Endodermal cell (in vitro differentiated cells): ENCODE data around the gene KRTAP10-8. TPM values are rescaled to one million over a fixed set of nuclear protein-coding genes. Genes with fewer than 3 reads are reported as not detected.
"Not testable (repeated sequence)": the region's sequence is repeated elsewhere in the genome, so short reads cannot be mapped to it uniquely, and the experiment has no call there.

Experiments used
- DNase-seq: peaks from one replicate; pipeline ENCODE4 v3.0.0-alpha.2; 2017
- H3K27ac ChIP-seq: 2 replicates; pipeline ENCODE4 v1.5.1; 2013; ENCODE audit warnings: mild to moderate bottlenecking, low read depth, low read length, moderate library complexity
- H3K27me3 ChIP-seq: 2 replicates; pipeline ENCODE4 v1.6.1; 2013; ENCODE audit warnings: mild to moderate bottlenecking, low read length, moderate library complexity; ENCODE audit not compliant: insufficient read depth, control insufficient read depth, poor library complexity, severe bottlenecking
- H3K36me3 ChIP-seq: 2 replicates; pipeline ENCODE4 v1.7.0; 2013; ENCODE audit warnings: mild to moderate bottlenecking, low read length, moderate library complexity; ENCODE audit not compliant: control insufficient read depth, insufficient read depth
- H3K4me1 ChIP-seq: one replicate; pipeline ENCODE4 v1.7.0; 2013; ENCODE audit warnings: low read length; ENCODE audit not compliant: control insufficient read depth, insufficient read depth
- H3K4me3 ChIP-seq: 2 replicates; pipeline ENCODE4 v1.5.1; 2013; ENCODE audit warnings: mild to moderate bottlenecking, low read length, moderate library complexity
- H3K9ac ChIP-seq: 2 replicates; pipeline ENCODE4 v1.6.1; 2013; ENCODE audit warnings: mild to moderate bottlenecking, low read length, moderate library complexity; ENCODE audit not compliant: poor library complexity, severe bottlenecking; ENCODE audit errors: extremely low read depth
- H3K9me3 ChIP-seq: 2 replicates; pipeline ENCODE4 v1.6.1; 2013; ENCODE audit warnings: mild to moderate bottlenecking, low read length, moderate library complexity; ENCODE audit not compliant: control insufficient read depth
- H3K27ac Mint-ChIP-seq: 2 replicates; pipeline ENCODE4 v1.8.0; 2020; ENCODE audit warnings: mixed read lengths
- H3K27me3 Mint-ChIP-seq: 2 replicates; pipeline ENCODE4 v1.8.0; 2021; ENCODE audit warnings: mild to moderate bottlenecking, mixed read lengths; ENCODE audit not compliant: insufficient read depth
- H3K36me3 Mint-ChIP-seq: 2 replicates; pipeline ENCODE4 v1.8.0; 2020; ENCODE audit warnings: low read depth, mixed read lengths
- H3K4me1 Mint-ChIP-seq: 2 replicates; pipeline ENCODE4 v1.8.0; 2020; ENCODE audit warnings: mixed read lengths
- H3K4me3 Mint-ChIP-seq: 2 replicates; pipeline ENCODE4 v1.8.0; 2020; ENCODE audit warnings: mild to moderate bottlenecking, moderate library complexity, mixed read lengths
- H3K9me3 Mint-ChIP-seq: 2 replicates; pipeline ENCODE4 v1.8.0; 2020; ENCODE audit warnings: mild to moderate bottlenecking, mixed read lengths
- CTCF ChIP-seq: fragments of 200-600 bp; sonication (generic); conservative IDR thresholded peaks from 2 replicates; pipeline ENCODE4 v1.5.0; 2021; ENCODE audit warnings: antibody characterized with exemption, mild to moderate bottlenecking
- WGBS, 2 experiments: methylation state at CpG; one replicate each; pipeline versions ENCODE4 v1.1.5 to v1.1.7; 2013; ENCODE audit warnings: missing lambda C conversion rate in 2 of 2, mixed read lengths in 1 of 2; ENCODE audit not compliant: insufficient coverage in 1 of 2, insufficient read length in 1 of 2; 5-methylcytosine and 5-hydroxymethylcytosine counted together
- total RNA-seq, 2 donors: library from RNA; stranded (reverse); fragmentation: NEBNext Ultra II Directional in 1 of 2; extraction: Animal tissue kit (Norgen Biotek cat#: 25700) in 1 of 2; gene quantifications; 2 replicates in 1 of 2; 3 replicates in 1 of 2; pipeline ENCODE4 v1.2.1, GENCODE V29; 2021

Gene KRTAP10-8
- total RNA-seq, 2 donors from 2014 or later: not detected

DNA sequence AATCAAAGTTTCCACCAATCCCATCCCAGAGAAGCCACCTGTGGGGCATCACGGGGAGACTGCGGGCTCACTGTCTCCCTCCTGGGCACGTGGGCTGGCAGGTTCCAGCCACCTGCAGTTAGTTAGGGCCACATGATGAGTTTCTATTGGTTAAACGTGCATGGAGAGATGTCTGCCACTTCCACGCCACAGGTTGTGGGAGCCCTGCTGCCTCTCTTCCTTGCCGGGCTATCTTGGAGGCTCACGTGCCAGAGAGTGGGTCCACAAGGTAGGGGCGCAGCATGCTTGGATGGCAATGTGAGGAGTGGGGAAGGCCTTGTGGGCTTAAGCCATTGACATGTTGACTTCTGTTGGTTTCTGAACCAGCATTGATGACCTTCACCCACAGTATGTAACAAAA, 8.0 kb upstream of the KRTAP10-8 start:
- Histone ChIP-seq H3K27me3 (no peaks in the 10 kb centered on the region), H3K9ac (no peak overlapping the region), H3K27ac (no peak overlapping the region), H3K36me3 (no peaks in the 10 kb centered on the region), H3K9me3 (peaks cover 7% of the 10 kb centered on the region), H3K4me3 (no peak overlapping the region), H3K4me1 (no peaks in the 10 kb centered on the region)
- 93 to 100% methylated on average over 3 to 8 of the region's 8 CpGs for WGBS, 2 experiments
- H3K4me1 Mint-ChIP-seq: peaks cover 4% of the 10 kb centered on the region
- H3K27ac Mint-ChIP-seq: no peak overlapping the region
- DNase-seq: no peak
- no peaks in the 10 kb centered on the region for H3K27me3 Mint-ChIP-seq
- TF ChIP-seq CTCF: no peak
- H3K4me3 Mint-ChIP-seq: no peak overlapping the region
- no peaks in the 10 kb centered on the region for H3K36me3 Mint-ChIP-seq
- H3K9me3 Mint-ChIP-seq: peaks cover 7% of the 10 kb centered on the region

- no peak for TF ChIP-seq CTCF
- 80 to 81% methylated on average over 2 to 3 of the region's 4 CpGs for WGBS, 2 experiments
- Histone ChIP-seq H3K36me3 (no peaks in the 10 kb centered on the region), H3K9ac (no peak overlapping the region), H3K9me3 (peaks cover 28% of the 10 kb centered on the region), H3K4me1 (no peaks in the 10 kb centered on the region), H3K4me3 (no peak overlapping the region), H3K27ac (no peak overlapping the region), H3K27me3 (no peaks in the 10 kb centered on the region)
- peaks cover 2% of the 10 kb centered on the region for H3K36me3 Mint-ChIP-seq
- no peak for DNase-seq
- no peak overlapping the region for H3K4me3 Mint-ChIP-seq
- H3K27ac Mint-ChIP-seq: no peak overlapping the region
- H3K4me1 Mint-ChIP-seq: no peaks in the 10 kb centered on the region
- H3K27me3 Mint-ChIP-seq: no peaks in the 10 kb centered on the region
- H3K9me3 Mint-ChIP-seq: peaks cover 31% of the 10 kb centered on the region
Observed at GRCh38 chr21:44606495-44606894, 5.4 kb upstream of the KRTAP10-8 start.

- Histone ChIP-seq H3K4me1 (no peaks in the 10 kb centered on the region), H3K9ac (no peak overlapping the region), H3K36me3 (no peaks in the 10 kb centered on the region), H3K9me3 (peaks cover 29% of the 10 kb centered on the region), H3K4me3 (no peak overlapping the region), H3K27ac (no peak overlapping the region), H3K27me3 (no peaks in the 10 kb centered on the region)
- no peaks in the 10 kb centered on the region for H3K4me1 Mint-ChIP-seq
- DNase-seq: no peak
- peaks cover 2% of the 10 kb centered on the region for H3K36me3 Mint-ChIP-seq
- H3K4me3 Mint-ChIP-seq: no peak overlapping the region
- no peak overlapping the region for H3K27ac Mint-ChIP-seq
- H3K27me3 Mint-ChIP-seq: no peaks in the 10 kb centered on the region
- TF ChIP-seq CTCF: no peak
- H3K9me3 Mint-ChIP-seq: peaks cover 37% of the 10 kb centered on the region
Observed at GRCh38 chr21:44609193-44609592, 2.7 kb upstream of the KRTAP10-8 start.

DNA sequence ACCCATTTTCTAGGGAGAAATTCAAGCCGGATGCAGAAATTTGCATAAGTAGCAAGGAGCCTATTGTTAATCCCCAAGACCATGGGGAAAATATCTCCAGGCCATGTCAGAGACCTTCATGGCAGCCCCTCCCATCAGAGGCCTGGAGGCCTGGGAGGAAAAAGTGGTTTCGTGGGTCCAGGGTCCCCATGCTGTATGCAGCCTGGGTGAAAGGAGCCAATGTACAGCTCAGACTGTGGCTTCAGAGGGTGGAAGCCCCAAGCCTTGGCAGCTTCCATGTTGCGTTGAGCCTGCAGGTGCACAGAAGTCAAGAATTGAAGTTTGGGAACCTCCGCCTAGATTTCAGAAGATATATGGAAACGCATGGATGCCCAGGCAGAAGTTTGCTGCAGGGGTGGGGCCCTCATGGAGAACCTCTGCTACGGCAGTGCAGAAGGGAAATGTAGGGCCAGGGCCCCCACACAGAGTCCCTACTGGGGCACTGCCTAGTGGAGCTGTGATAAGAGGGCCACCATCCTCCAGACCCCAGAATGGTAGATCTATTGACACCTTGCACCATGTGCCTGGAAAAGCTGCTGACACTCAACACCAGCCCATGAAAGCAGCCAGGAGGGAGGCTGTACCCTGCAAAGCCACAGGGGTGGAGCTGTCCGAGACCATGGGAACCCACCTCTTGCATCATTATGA, 1.6 kb upstream of the KRTAP10-8 start:
- H3K36me3 ChIP-seq, H3K9ac ChIP-seq, H3K4me3 ChIP-seq, H3K27me3 ChIP-seq, H3K4me1 Mint-ChIP-seq, H3K27ac Mint-ChIP-seq, H3K27ac ChIP-seq, H3K27me3 Mint-ChIP-seq, DNase-seq, H3K36me3 Mint-ChIP-seq, H3K4me3 Mint-ChIP-seq, H3K4me1 ChIP-seq: not testable (repeated sequence)
- H3K9me3 ChIP-seq: peaks cover 29% of the 10 kb centered on the region
- 93 to 94% methylated on average over 5 to 7 of the region's 7 CpGs for WGBS, 2 experiments
- peaks cover 34% of the 10 kb centered on the region for H3K9me3 Mint-ChIP-seq
